Measurements from ENCODE around the gene CEP164.
A peak's percentile ranks its signal among the peaks of the same experiment; 100 is the strongest.

Gene CEP164

DNA sequence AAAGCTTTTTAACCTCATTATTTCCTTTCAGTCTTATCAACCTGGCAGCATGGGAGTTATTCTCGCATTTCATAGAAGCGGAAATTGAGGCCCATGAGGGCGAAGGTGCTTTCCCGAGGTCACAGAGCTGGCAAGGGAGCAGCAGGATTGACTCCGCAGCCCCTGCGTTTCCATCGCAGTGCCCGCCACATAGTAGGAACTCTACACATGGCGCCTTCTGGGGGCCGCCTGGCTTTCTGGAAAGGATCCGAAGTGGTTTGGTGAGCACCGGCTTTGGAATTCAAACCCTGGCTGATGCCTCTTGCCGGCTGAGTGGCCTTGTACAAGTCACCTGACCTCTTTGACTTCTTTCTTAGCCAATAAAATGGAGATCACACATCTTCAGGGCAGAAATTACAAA is 93.4 kb downstream of the CEP164 start:
- H3K36me3 Mint-ChIP-seq (ENCODE audit: low read depth): no peaks in the 10 kb centered on the region
- H3K4me3 Mint-ChIP-seq: no peak overlapping the region
- H3K27ac Mint-ChIP-seq: no peak overlapping the region
- no peaks in the 10 kb centered on the region for H3K9me3 Mint-ChIP-seq
- no peaks in the 10 kb centered on the region for H3K27me3 Mint-ChIP-seq (ENCODE audit: low read depth)
- no peaks in the 10 kb centered on the region for H3K4me1 Mint-ChIP-seq (ENCODE audit: low read depth)
- no peak for DNase-seq (ENCODE audit: low spot score)

DNA sequence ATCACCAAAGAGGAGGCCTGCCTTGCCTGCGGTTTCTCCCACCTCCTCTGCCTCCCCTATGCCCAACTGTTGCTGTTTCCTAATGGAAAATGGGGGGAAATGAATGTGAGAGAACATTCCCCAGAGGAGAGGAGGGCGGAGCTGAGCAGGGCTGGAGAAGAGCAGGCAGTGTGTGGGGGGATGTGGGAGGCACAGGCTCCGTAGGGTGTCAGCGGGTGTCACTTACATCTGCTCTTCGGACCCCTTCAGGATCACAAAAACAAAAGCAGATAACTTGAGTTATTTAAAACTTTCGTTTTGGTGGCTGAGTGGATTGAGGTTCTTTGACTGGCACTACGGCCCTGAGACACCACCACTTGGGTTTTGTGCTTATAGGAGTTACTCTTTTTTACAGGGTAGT is 93.8 kb downstream of the CEP164 start:
- no peaks in the 10 kb centered on the region for H3K9me3 Mint-ChIP-seq
- no peaks in the 10 kb centered on the region for H3K27me3 Mint-ChIP-seq (ENCODE audit: low read depth)
- DNase-seq (ENCODE audit: low spot score): no peak
- H3K4me1 Mint-ChIP-seq (ENCODE audit: low read depth): no peaks in the 10 kb centered on the region
- H3K4me3 Mint-ChIP-seq: no peak overlapping the region
- no peak overlapping the region for H3K27ac Mint-ChIP-seq
- H3K36me3 Mint-ChIP-seq (ENCODE audit: low read depth): no peaks in the 10 kb centered on the region

DNA sequence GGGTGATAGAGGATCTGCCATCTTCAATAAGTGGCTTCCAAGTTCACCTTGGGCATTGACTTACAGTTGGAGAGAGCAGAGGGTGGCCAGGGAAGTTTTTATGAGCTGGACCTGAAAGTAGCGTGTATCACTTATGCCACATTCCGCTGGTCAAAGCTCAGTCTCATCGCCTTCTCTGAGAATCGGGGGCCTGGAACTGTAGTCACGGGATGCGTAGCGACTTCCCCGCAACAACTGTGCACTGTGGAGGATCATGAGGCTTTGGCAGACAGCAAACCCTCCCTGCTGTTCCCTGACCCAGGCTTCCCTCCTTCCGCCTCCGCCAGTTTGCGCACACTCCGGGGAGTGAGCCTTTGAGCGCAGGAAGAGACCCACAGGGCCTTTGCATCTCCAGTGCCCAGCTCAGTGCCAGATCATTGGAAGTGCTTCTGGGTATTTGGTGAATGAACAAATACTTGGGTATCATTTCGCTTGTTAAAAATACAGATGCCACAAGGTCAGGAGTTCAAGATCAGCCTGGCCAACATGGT is 95.5 kb downstream of the CEP164 start:
- Mint-ChIP-seq H3K9me3 (no peaks in the 10 kb centered on the region), H3K4me3 (no peak overlapping the region), H3K27ac (no peak overlapping the region), H3K27me3 (ENCODE audit: low read depth) (no peaks in the 10 kb centered on the region), H3K36me3 (ENCODE audit: low read depth) (no peaks in the 10 kb centered on the region), H3K4me1 (ENCODE audit: low read depth) (no peaks in the 10 kb centered on the region)
- no peak for DNase-seq (ENCODE audit: low spot score)

DNA sequence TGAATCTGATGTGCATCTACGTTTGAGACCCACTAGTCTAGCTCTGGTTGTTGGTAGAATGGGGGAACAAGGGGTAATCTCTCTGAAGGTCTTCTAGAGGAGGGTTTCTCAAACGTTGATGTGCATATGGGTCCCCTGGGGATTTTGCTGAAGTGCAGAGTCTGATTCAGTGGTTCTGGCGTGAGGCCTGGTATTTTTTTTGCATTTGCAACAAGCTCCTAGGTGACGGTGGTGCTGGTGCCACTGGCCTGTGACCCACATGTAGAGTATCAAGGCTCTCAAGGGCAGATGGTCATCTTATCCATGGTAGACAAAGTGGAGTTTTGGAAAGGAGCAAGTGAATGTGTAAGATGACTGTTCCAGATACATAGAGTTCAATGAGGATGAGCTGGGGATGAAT is 97.1 kb downstream of the CEP164 start:
- no peaks in the 10 kb centered on the region for H3K27me3 Mint-ChIP-seq (ENCODE audit: low read depth)
- no peaks in the 10 kb centered on the region for H3K4me1 Mint-ChIP-seq (ENCODE audit: low read depth)
- no peak for DNase-seq (ENCODE audit: low spot score)
- no peak overlapping the region for H3K27ac Mint-ChIP-seq
- no peaks in the 10 kb centered on the region for H3K9me3 Mint-ChIP-seq
- H3K4me3 Mint-ChIP-seq: no peak overlapping the region
- H3K36me3 Mint-ChIP-seq (ENCODE audit: low read depth): no peaks in the 10 kb centered on the region

DNA sequence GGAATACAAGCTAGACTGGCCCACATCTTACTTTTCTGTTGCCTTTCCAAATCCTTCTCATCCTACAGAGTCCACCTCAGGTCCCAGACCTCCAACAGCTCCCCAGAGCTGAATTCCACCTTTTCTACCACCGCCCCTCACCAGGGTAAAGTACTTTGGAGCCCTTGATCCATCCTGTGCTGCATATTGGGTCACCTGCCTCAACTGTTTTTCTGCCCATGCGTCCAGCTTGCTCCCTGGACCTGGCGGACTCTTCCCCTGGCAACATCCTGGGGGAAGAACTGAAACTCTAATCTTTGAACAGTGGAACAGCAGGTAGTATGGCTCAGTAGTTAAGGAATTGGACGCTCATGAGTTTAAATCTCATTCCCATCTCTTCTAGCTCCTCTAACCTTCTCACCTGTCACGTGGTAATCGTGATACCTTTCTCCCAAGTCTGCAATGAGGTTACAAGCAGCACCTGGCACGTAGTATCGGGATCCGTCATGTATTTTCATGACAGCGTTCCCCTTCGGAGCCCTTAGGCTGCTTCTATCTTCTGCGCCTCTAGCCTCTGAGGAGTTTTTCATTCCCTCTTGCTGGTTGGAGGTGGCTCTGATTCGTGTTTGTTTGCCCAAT is 98.1 kb downstream of the CEP164 start:
- no peak overlapping the region for H3K4me3 Mint-ChIP-seq
- H3K36me3 Mint-ChIP-seq (ENCODE audit: low read depth): no peaks in the 10 kb centered on the region
- no peaks in the 10 kb centered on the region for H3K27me3 Mint-ChIP-seq (ENCODE audit: low read depth)
- H3K4me1 Mint-ChIP-seq (ENCODE audit: low read depth): no peaks in the 10 kb centered on the region
- H3K27ac Mint-ChIP-seq: no peak overlapping the region
- H3K9me3 Mint-ChIP-seq: no peaks in the 10 kb centered on the region
- DNase-seq (ENCODE audit: low spot score): no peak

DNA sequence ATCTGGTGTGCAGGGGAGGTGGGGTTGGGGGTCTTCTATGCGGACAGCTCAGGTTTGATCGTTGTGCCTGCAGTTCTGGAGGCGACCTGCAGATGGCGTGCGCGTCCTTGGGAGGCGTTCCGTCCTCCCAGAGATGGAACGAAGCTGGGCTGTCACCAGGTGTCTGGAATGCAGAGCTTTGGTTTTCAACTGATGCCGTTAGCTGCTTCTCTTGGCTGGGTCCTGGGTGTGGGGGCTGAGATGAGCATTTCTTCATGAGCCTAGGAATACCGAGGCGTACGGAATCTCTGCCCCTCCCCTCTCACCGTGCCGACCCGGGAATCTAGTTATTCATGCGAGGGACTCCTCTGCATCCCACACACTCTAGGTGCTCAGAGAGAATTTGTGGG is 98.6 kb downstream of the CEP164 start:
- no peak overlapping the region for H3K4me3 Mint-ChIP-seq
- no peaks in the 10 kb centered on the region for H3K9me3 Mint-ChIP-seq
- H3K4me1 Mint-ChIP-seq (ENCODE audit: low read depth): no peaks in the 10 kb centered on the region
- no peaks in the 10 kb centered on the region for H3K36me3 Mint-ChIP-seq (ENCODE audit: low read depth)
- no peak overlapping the region for H3K27ac Mint-ChIP-seq
- no peaks in the 10 kb centered on the region for H3K27me3 Mint-ChIP-seq (ENCODE audit: low read depth)
- peak; percentile 41 for DNase-seq (ENCODE audit: low spot score)

DNA sequence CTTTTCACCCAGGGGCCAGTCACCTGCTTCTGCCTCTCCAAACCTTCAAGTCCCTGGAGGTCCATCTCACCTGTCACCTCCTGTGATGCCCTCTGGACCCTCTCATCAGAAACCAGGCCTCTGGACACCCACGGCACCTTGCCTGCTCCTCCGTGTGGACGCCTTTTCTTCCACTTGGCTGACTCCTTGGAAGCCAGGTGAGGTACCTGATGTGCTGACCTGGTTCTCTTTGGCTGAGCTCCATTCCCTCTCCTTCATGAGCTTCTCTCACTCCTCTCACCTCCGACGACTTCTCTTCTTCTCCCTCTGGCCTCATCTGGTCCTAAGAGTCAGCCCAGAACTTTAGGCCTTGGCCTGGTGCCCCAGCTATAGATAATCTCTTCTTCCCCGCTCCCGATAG is 99.3 kb downstream of the CEP164 start:
- Mint-ChIP-seq H3K9me3 (no peaks in the 10 kb centered on the region), H3K4me1 (ENCODE audit: low read depth) (no peaks in the 10 kb centered on the region), H3K36me3 (ENCODE audit: low read depth) (no peaks in the 10 kb centered on the region), H3K4me3 (no peak overlapping the region), H3K27me3 (ENCODE audit: low read depth) (no peaks in the 10 kb centered on the region), H3K27ac (no peak overlapping the region)
- DNase-seq (ENCODE audit: low spot score): no peak

DNA sequence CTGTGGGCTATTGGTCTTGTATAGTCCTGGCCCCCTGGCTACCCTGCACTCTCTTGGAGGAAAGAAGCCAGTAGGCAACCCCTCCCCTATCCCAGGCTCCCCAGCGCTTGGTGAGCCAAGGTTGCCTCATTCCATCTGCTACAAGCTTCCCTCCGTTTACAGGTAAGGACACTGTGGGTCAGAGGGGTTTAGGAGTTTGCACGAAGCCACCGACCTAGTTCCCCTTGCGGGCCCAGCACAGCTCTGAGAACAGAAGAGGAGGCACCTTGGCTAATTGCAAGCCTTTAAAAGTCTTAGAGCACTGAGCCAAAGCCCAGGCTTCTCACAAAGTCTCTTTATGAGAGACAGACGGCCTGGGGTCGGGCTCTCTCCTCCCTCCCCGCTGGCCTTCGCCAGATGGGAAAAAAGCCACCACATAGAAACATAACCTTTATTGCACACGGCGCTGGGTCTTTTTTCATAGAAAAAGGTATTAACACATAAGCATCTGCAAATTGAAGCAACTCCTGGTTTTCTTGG is 99.8 kb downstream of the CEP164 start:
- DNase-seq (ENCODE audit: low spot score): no peak
- Mint-ChIP-seq H3K36me3 (ENCODE audit: low read depth) (no peaks in the 10 kb centered on the region), H3K27ac (no peak overlapping the region), H3K4me3 (no peak overlapping the region), H3K9me3 (no peaks in the 10 kb centered on the region), H3K27me3 (ENCODE audit: low read depth) (no peaks in the 10 kb centered on the region), H3K4me1 (ENCODE audit: low read depth) (no peaks in the 10 kb centered on the region)

DNA sequence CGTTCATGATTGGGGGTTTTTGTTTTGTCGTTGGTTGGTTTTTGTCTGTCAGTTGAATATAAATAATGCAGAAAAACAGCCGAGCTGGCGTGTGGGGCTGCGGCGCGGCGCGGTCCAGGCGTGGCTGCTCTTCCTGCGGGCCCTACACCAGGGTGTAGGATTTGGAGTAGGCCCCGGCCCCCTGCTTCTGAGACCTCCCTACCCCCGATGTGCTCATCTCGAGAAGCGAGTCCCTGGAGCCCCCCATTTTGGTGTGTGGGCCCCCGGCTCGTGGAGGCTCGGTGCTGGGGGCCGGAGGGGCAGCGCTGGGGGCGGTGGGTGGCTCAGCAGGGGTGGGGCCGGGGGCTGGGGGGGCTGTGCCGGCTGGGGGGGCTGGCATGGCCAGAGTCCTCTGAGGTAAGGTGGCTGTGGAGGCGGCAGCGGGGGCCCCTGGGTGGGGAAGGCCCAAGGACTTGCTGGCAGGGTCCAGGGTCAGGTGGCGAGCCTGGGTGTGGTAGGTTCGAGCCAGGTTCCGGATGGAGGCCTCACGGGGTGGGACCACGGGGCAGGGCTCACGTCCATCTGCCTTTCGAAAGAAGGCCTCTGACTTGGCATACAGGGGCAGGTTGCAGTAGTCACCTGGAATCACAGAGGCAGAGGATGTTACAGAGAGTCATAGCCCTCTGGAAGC is 100.7 kb downstream of the CEP164 start:
- DNase-seq (ENCODE audit: low spot score): no peak
- Mint-ChIP-seq H3K27me3 (ENCODE audit: low read depth) (no peaks in the 10 kb centered on the region), H3K4me3 (no peak overlapping the region), H3K27ac (no peak overlapping the region), H3K36me3 (ENCODE audit: low read depth) (no peaks in the 10 kb centered on the region), H3K4me1 (ENCODE audit: low read depth) (no peaks in the 10 kb centered on the region), H3K9me3 (no peaks in the 10 kb centered on the region)

DNA sequence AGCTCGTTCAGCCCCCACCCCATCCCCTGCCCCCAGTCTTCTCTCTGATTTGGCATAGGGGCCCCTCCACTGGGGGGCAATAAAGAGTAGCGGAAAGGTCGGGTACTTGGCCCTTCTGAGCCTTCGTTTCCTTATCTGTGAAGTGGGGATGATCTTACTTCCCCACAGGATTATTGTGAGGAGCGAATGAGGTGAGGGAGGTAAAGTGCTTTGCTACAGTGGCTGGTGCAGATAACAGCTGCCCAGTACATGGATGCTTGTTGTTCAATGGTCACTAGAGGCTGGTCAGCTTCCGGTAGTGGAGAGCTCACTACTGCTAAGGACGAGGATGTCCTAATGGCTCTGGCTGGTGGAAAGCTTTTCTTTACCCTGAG is 101.2 kb downstream of the CEP164 start:
- Mint-ChIP-seq H3K4me3 (no peak overlapping the region), H3K36me3 (ENCODE audit: low read depth) (no peaks in the 10 kb centered on the region), H3K9me3 (no peaks in the 10 kb centered on the region), H3K4me1 (ENCODE audit: low read depth) (no peaks in the 10 kb centered on the region), H3K27ac (no peak overlapping the region), H3K27me3 (ENCODE audit: low read depth) (no peaks in the 10 kb centered on the region)
- no peak for DNase-seq (ENCODE audit: low spot score)

DNA sequence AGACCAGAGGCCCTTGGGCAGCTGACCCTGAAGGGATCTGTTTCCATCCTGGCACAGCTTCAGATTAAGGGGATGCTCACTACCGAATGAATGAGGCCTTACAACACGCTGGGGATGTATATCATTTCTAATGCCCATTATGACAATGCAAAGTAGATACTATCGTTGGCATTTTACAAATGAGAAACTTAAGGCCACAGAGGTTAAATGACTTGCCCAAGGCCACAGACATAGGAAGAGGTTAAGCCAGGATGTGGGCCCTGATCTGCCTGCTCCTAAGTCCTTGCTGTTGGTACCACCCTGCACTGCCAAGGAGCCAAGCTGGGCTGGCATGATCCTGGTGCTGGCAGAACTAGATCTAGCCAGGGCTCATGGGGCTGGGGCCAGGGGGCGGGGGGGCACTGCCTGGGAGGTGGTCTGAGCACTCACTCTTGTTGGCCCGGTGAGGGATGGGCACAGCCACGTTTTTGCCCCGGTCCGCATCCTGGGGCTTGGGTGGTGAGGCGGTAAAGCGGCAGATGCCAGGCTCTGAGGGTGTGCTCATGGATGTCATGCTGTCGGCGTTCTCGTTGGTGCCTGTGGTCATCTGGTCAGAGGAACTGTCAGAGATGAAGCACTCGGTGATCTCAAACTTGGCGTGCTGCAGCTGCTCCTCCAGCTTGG is 102.8 kb downstream of the CEP164 start:
- no peaks in the 10 kb centered on the region for H3K36me3 Mint-ChIP-seq (ENCODE audit: low read depth)
- H3K27ac Mint-ChIP-seq: no peak overlapping the region
- no peak overlapping the region for H3K4me3 Mint-ChIP-seq

DNA sequence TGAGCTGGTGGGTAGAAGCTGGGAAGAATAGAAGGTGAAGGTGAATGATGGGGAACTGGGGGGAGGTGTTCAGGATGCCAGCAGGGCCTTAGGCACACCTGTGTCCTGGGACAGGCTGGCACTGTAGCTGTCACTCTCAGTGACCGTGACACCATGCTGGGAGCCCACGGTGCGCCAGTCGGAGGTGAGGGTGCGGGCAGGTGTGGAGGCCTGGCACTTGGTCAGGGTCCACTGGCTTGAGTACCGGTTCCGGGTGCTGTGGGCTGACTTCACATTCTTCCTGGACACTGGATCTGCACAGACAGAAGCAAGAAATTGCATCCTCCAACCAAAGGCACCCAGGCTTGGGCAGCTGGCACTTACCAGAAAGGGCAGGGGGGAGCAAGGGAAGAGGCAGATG is 103.8 kb downstream of the CEP164 start:
- DNase-seq (ENCODE audit: low spot score): no peak
- Mint-ChIP-seq H3K27ac (no peak overlapping the region), H3K9me3 (no peaks in the 10 kb centered on the region), H3K27me3 (ENCODE audit: low read depth) (peaks cover 1% of the 10 kb centered on the region), H3K36me3 (ENCODE audit: low read depth) (no peaks in the 10 kb centered on the region), H3K4me1 (ENCODE audit: low read depth) (no peaks in the 10 kb centered on the region), H3K4me3 (no peak overlapping the region)

More for the DNA sequence above, 102.8 kb downstream of the CEP164 start:
- no peak for DNase-seq (ENCODE audit: low spot score)
- H3K4me1 Mint-ChIP-seq (ENCODE audit: low read depth): no peaks in the 10 kb centered on the region
- H3K9me3 Mint-ChIP-seq: no peaks in the 10 kb centered on the region
- no peaks in the 10 kb centered on the region for H3K27me3 Mint-ChIP-seq (ENCODE audit: low read depth)

DNA sequence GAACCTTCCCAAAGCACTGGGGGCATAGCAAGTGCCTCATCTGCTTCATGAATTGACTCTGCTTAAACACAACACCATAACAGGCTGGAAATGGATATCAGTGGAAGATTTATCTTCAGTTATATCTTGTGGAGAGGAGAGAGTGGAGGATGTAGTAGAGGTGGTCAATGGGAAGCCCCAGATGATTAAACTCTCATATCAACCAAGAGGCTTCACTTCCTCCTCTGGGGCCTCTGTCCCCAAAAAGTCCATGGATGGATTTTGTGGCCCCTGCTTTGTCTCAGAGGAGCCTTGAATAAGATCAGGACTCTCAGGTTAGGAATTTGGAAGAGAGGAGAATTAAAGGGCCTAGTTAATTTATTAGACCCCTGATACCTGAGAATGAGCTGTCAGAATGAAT is 106.1 kb downstream of the CEP164 start:
- no peak for DNase-seq (ENCODE audit: low spot score)
- Mint-ChIP-seq H3K27ac (no peak overlapping the region), H3K9me3 (no peaks in the 10 kb centered on the region), H3K4me1 (ENCODE audit: low read depth) (no peaks in the 10 kb centered on the region), H3K4me3 (no peak overlapping the region), H3K36me3 (ENCODE audit: low read depth) (no peaks in the 10 kb centered on the region), H3K27me3 (ENCODE audit: low read depth) (peaks cover 2% of the 10 kb centered on the region)

DNA sequence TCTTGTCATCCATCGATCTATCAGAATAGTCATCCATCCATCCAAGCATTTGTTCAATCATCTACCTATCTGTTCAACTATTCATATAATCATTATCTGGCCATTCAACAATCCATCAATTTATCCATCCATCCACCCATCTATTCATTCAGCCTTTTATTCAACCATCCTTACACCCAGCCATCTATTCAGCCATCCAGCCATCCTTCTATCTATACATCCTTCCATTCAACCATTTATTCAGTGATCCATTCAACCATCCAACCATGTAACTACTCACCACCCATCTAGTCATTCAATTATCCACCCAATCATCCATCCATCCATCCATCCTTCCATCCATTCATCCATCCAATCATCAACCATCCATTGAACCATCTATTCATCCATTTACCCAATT is 106.8 kb downstream of the CEP164 start:
- Mint-ChIP-seq H3K27ac (no peak overlapping the region), H3K27me3 (ENCODE audit: low read depth) (peaks cover 2% of the 10 kb centered on the region), H3K4me3 (no peak overlapping the region), H3K9me3 (no peaks in the 10 kb centered on the region), H3K4me1 (ENCODE audit: low read depth) (no peaks in the 10 kb centered on the region), H3K36me3 (ENCODE audit: low read depth) (no peaks in the 10 kb centered on the region)
- no peak for DNase-seq (ENCODE audit: low spot score)

Data from T-helper 2 cell treated with Interferon-gamma antibody and Interleukin-4, amounts not matched to agents 5 μg/mL and 100 μg/mL, for 36 hours (primary cell).